PC-3 (cell line): ENCODE data around the gene MTMR1. TPM values are rescaled to one million over a fixed set of nuclear protein-coding genes. Genes with fewer than 3 reads are reported as not detected.

ENCODE experiments used
- ATAC-seq: fragments of 200-7000 bp; cut with Tn5 transposase; 2 replicates; pipeline ENCODE4 v1.9.1; 2020; ENCODE audit warnings: mild to moderate bottlenecking, moderate library complexity
- BruUV-seq: library from RNA; stranded (reverse); fragments of 400-500 nt; replicated peaks from 2 replicates; lab custom pipeline; 2021; lab: Mats Ljungman, UMichigan
- CTCF ChIA-PET: fragments of 300-600 bp; sonication (Branson Sonifier 250); formaldehyde crosslinking; loops from one replicate; lab custom pipeline; 2022; ENCODE audit warnings: antibody characterized with exemption; lab: Charles Lee
- POLR2A ChIA-PET: fragments of 300-600 bp; sonication (Branson Sonifier 250); formaldehyde crosslinking; loops from one replicate; lab custom pipeline; 2022; ENCODE audit warnings: antibody characterized with exemption; ENCODE audit not compliant: unreplicated experiment; lab: Charles Lee
- DNase-seq: peaks from one replicate; pipeline ENCODE4 v3.0.0-alpha.2; 2015
- H2AFZ ChIP-seq: fragments of 300-600 bp; sonication (generic); 2 replicates; pipeline ENCODE4 v1.6.0; 2016; ENCODE audit warnings: antibody characterized with exemption, low read length
- H3F3A ChIP-seq: fragments of 300-600 bp; sonication (generic); one replicate; pipeline ENCODE4 v1.6.0; 2017; ENCODE audit warnings: antibody characterized with exemption, low read length, control low read depth, mild to moderate bottlenecking; ENCODE audit not compliant: unreplicated experiment
- H3K27ac ChIP-seq: fragments of 300-600 bp; sonication (generic); 2 replicates; pipeline ENCODE4 v1.5.1; 2016; ENCODE audit warnings: mild to moderate bottlenecking, low read length
- H3K27me3 ChIP-seq: fragments of 300-600 bp; sonication (generic); 2 replicates; pipeline ENCODE4 v1.6.1; 2016; ENCODE audit warnings: low read length, mixed read lengths
- H3K36me3 ChIP-seq: fragments of 300-600 bp; sonication (generic); 2 replicates; pipeline ENCODE4 v1.6.1; 2016; ENCODE audit warnings: low read depth, mixed run types, low read length, mixed read lengths
- H3K4me1 ChIP-seq: fragments of 300-600 bp; sonication (generic); 2 replicates; pipeline ENCODE4 v1.5.1; 2016; ENCODE audit warnings: low read length; ENCODE audit not compliant: insufficient read depth
- H3K4me2 ChIP-seq: fragments of 300-600 bp; sonication (generic); 2 replicates; pipeline ENCODE4 v1.6.0; 2016; ENCODE audit warnings: low read length
- H3K4me3 ChIP-seq: fragments of 300-600 bp; sonication (generic); 2 replicates; pipeline ENCODE4 v1.5.1; 2016; ENCODE audit warnings: mild to moderate bottlenecking, low read length, mixed read lengths
- H3K79me2 ChIP-seq: fragments of 300-600 bp; sonication (generic); 2 replicates; pipeline ENCODE4 v1.6.1; 2017; ENCODE audit warnings: low read length, mixed read lengths
- H3K9ac ChIP-seq: fragments of 300-600 bp; sonication (generic); 2 replicates; pipeline ENCODE4 v1.6.0; 2016; ENCODE audit warnings: mild to moderate bottlenecking, low read length
- H3K9me2 ChIP-seq: fragments of 300-600 bp; sonication (generic); replicated peaks from 2 replicates; pipeline ENCODE4 v1.6.1; 2016; ENCODE audit warnings: mixed run types, low read length, mixed read lengths
- H3K9me3 ChIP-seq: fragments of 300-600 bp; sonication (generic); 2 replicates; pipeline ENCODE4 v1.6.1; 2016; ENCODE audit warnings: low read length, mixed read lengths
- H4K20me1 ChIP-seq: fragments of 300-600 bp; sonication (generic); 2 replicates; pipeline ENCODE4 v1.6.1; 2016; ENCODE audit warnings: low read length, mixed read lengths
- CTCF ChIP-seq: fragments of 300-600 bp; sonication (generic); conservative IDR thresholded peaks from 2 replicates; pipeline ENCODE4 v1.5.1; 2017; ENCODE audit warnings: antibody characterized with exemption, low read depth, mild to moderate bottlenecking, low read length
- EZH2 ChIP-seq: fragments of 300-600 bp; sonication (generic); IDR thresholded peaks from one replicate; pipeline ENCODE4 v1.6.1; 2017; ENCODE audit warnings: antibody characterized with exemption, mild to moderate bottlenecking, low read length; ENCODE audit not compliant: unreplicated experiment
- EZH2phosphoT487 ChIP-seq: fragments of 300-600 bp; sonication (generic); IDR thresholded peaks from 2 replicates; pipeline ENCODE4 v1.6.1; 2018; ENCODE audit warnings: mild to moderate bottlenecking, antibody characterized with exemption, low read length, borderline replicate concordance
- intact Hi-C: fragments of 100-400 bp; cut with micrococcal nuclease; formaldehyde crosslinking; loops from 2 replicates; pipeline ENCODE4 v1.9.0; 2023
- total RNA-seq: library from RNA; depleted of rRNA; stranded (reverse); fragments of >200 nt; gene quantifications from 2 replicates; pipeline ENCODE4 v1.2.3, GENCODE V29; 2014

The MTMR1 gene
- total RNA-seq, 1 experiment from 2014 or later: 31.8 TPM

DNA sequence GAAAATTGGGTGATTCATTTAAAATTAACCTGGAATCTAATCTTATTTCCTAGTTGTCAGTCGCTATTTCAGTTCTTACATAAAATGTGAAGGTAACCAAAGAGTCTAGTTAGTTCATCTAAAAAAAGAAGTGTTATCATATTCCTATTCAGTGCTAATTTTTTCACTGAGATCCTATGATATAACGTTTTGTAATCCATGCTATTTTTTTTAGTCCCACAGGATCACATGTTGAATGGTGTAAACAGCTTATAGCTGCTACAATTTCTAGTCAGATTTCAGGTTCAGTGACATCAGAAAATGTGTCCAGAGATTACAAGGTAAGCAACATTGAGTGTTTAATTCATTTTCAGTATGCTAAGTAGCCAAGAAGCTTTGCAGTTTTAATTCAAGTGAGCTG lies 5.8 kb downstream of the MTMR1 start:
- ChIA-PET POLR2A (no interaction called here), CTCF (interaction anchor here (0.9 kb wide), 1 partner anchor 16 kb away, joined by 5 read pairs; no protein-coding TSS in a partner anchor)
- H3K9me3 ChIP-seq: no peaks in the 10 kb centered on the region
- BruUV-seq: no TSS peak
- no peak overlapping the region for H3K27ac ChIP-seq
- peaks cover 70% of the 10 kb centered on the region for H3K79me2 ChIP-seq
- no peak overlapping the region for H3K9ac ChIP-seq
- H3K27me3 ChIP-seq: no peaks in the 10 kb centered on the region
- no peak overlapping the region for H3K4me2 ChIP-seq
- TF ChIP-seq EZH2: no peak
- TF ChIP-seq CTCF: no peak
- no peak for TF ChIP-seq EZH2phosphoT487
- H4K20me1 ChIP-seq: no peaks in the 10 kb centered on the region
- H3K36me3 ChIP-seq: peaks cover 25% of the 10 kb centered on the region
- intact Hi-C loops: no loop called here
- H3K4me3 ChIP-seq: no peak overlapping the region
- DNase-seq: no peak
- H2AFZ ChIP-seq: no peak overlapping the region
- H3K9me2 ChIP-seq: no peaks in the 10 kb centered on the region
- H3F3A ChIP-seq: peaks cover 2% of the 10 kb centered on the region
- ATAC-seq: no peak
- H3K4me1 ChIP-seq: peaks cover 31% of the 10 kb centered on the region

- Histone ChIP-seq H3K4me2 (no peak overlapping the region), H3F3A (no peaks in the 10 kb centered on the region), H3K4me1 (peaks cover 26% of the 10 kb centered on the region), H2AFZ (no peak overlapping the region), H3K27ac (no peak overlapping the region), H3K9me3 (no peaks in the 10 kb centered on the region), H3K79me2 (peaks cover 66% of the 10 kb centered on the region), H3K27me3 (no peaks in the 10 kb centered on the region), H3K36me3 (peaks cover 33% of the 10 kb centered on the region), H3K9ac (no peak overlapping the region), H3K4me3 (no peak overlapping the region), H3K9me2 (no peaks in the 10 kb centered on the region), H4K20me1 (no peaks in the 10 kb centered on the region)
- DNase-seq (no peak), ATAC-seq (no peak)
- ChIA-PET POLR2A (no interaction called here), CTCF (no interaction called here)
- TF ChIP-seq CTCF: no peak
- TF ChIP-seq EZH2phosphoT487: no peak
- no peak for TF ChIP-seq EZH2
- BruUV-seq: no TSS peak
- intact Hi-C loops: no loop called here
Measured at GRCh38 chrX:150700107-150700506, 6.9 kb downstream of the MTMR1 start.

- Histone ChIP-seq H3K79me2 (peaks cover 53% of the 10 kb centered on the region), H3K27ac (no peak overlapping the region), H3K9ac (no peak overlapping the region), H3K9me2 (no peaks in the 10 kb centered on the region), H3K4me1 (peaks cover 17% of the 10 kb centered on the region), H3K4me3 (no peak overlapping the region), H4K20me1 (no peaks in the 10 kb centered on the region), H3F3A (no peaks in the 10 kb centered on the region), H3K36me3 (peaks cover 42% of the 10 kb centered on the region), H3K4me2 (no peak overlapping the region), H3K9me3 (no peaks in the 10 kb centered on the region), H3K27me3 (no peaks in the 10 kb centered on the region), H2AFZ (no peak overlapping the region)
- ChIA-PET POLR2A (no interaction called here), CTCF (no interaction called here)
- intact Hi-C loops: no loop called here
- ATAC-seq (no peak), DNase-seq (no peak)
- TF ChIP-seq EZH2phosphoT487 (no peak), EZH2 (no peak)
- BruUV-seq: no TSS peak
Measured at GRCh38 chrX:150701377-150701776, 8.2 kb downstream of the MTMR1 start.
